K562 (cell line): Measurements from ENCODE around the gene GGT6. TPM values are rescaled to one million over a fixed set of nuclear protein-coding genes. Genes with fewer than 3 reads are reported as not detected.

Experiments
- ATAC-seq: fragments of 200-7000 bp; cut with Tn5 transposase; 3 replicates; pipeline ENCODE4 v1.9.1; 2020; ENCODE audit warnings: moderate library complexity
- BruUV-seq: library from RNA; stranded (reverse); fragments of 400-500 nt; replicated peaks from 2 replicates; lab custom pipeline; 2021; lab: Mats Ljungman, UMichigan
- CTCF ChIA-PET: fragments of 300-600 bp; formaldehyde crosslinking; extraction: SDS; loops from one replicate; lab custom pipeline; 2021; ENCODE audit warnings: low intra/inter-chr PET ratio; lab: Yijun Ruan, JAX
- POLR2A ChIA-PET: fragments of 300-600, 350-650 bp; sonication (Branson Sonifier 250); formaldehyde crosslinking; extraction: SDS; loops from one replicate; lab custom pipeline; 2021; ENCODE audit warnings: antibody characterized with exemption, inconsistent platforms; lab: Yijun Ruan, JAX
- DNase-seq, 4 experiments: peaks; one replicate each; pipeline versions ENCODE4 v3.0.0 to v3.0.0-alpha.2; 2011 to 2018; ENCODE audit warnings: low spot score in 3 of 4, mixed read lengths in 3 of 4; ENCODE audit errors: extremely low read depth in 1 of 4
- FAIRE-seq: peaks from 2 replicates; lab custom pipeline; 2011; peaks lifted over from hg19 to GRCh38; lab: Jason Lieb, UNC
- H2AFZ ChIP-seq: 2 replicates; pipeline ENCODE4 v1.6.0; 2011; ENCODE audit warnings: low read depth, low read length, control low read depth, inconsistent platforms
- H3K27ac ChIP-seq: fragments of 200-600 bp; 3 replicates; pipeline ENCODE4 v1.8.0; 2011; ENCODE audit warnings: low read depth, mild to moderate bottlenecking, control low read depth, inconsistent platforms, low read length, moderate library complexity, mixed read lengths; ENCODE audit errors: extremely low read depth
- H3K27me3 ChIP-seq, 2 experiments: fragments of 300-600 bp in 1 of 2; 2 replicates in 1 of 2; 3 replicates in 1 of 2; pipeline versions ENCODE4 v1.6.0 to v1.8.0; 2011; ENCODE audit warnings: inconsistent platforms in 2 of 2, low read length in 2 of 2, mild to moderate bottlenecking in 1 of 2, mixed read lengths in 1 of 2, moderate library complexity in 1 of 2; ENCODE audit not compliant: control insufficient read depth in 2 of 2, insufficient read depth in 2 of 2
- H3K36me3 ChIP-seq: fragments of 300-600 bp; 3 replicates; pipeline ENCODE4 v1.8.0; 2011; ENCODE audit warnings: mild to moderate bottlenecking, low read length, inconsistent platforms; ENCODE audit not compliant: control insufficient read depth, insufficient read depth
- H3K4me1 ChIP-seq, 2 experiments: fragments of 200-600 bp in 1 of 2; replicated peaks in 1 of 2; 2 replicates in 1 of 2; 3 replicates in 1 of 2; pipeline versions ENCODE4 v1.5.1 to v1.8.0; 2011; ENCODE audit warnings: inconsistent platforms in 2 of 2, low read length in 2 of 2, mild to moderate bottlenecking in 1 of 2, mixed read lengths in 1 of 2, moderate library complexity in 1 of 2; ENCODE audit not compliant: control insufficient read depth in 2 of 2, insufficient read depth in 2 of 2
- H3K4me2 ChIP-seq: 2 replicates; pipeline ENCODE4 v1.6.1; 2011; ENCODE audit warnings: low read length, control low read depth, inconsistent platforms, mixed read lengths; ENCODE audit not compliant: insufficient read depth
- H3K4me3 ChIP-seq: fragments of 200-600 bp; sonication (generic), shearing (Covaris generic); 2 replicates; pipeline ENCODE4 v1.5.1; 2016; ENCODE audit warnings: control low read depth, inconsistent platforms
- H3K79me2 ChIP-seq: fragments of 200-600 bp; 3 replicates; pipeline ENCODE4 v1.8.0; 2011; ENCODE audit warnings: low read length, inconsistent platforms; ENCODE audit not compliant: control insufficient read depth, insufficient read depth
- H3K9ac ChIP-seq, 2 experiments: 2 replicates each; pipeline versions ENCODE4 v1.6.0 to v1.6.1; 2011; ENCODE audit warnings: low read depth in 2 of 2, low read length in 2 of 2, control low read depth in 1 of 2, inconsistent platforms in 1 of 2, mild to moderate bottlenecking in 1 of 2, mixed read lengths in 1 of 2; ENCODE audit not compliant: insufficient read depth in 1 of 2
- H3K9me1 ChIP-seq: one replicate; pipeline ENCODE4 v1.6.0; 2011; ENCODE audit warnings: inconsistent platforms, mild to moderate bottlenecking, low read length, moderate library complexity; ENCODE audit not compliant: control insufficient read depth, insufficient read depth
- H3K9me3 ChIP-seq: replicated peaks from 2 replicates; pipeline ENCODE4 v1.5.1; 2011; ENCODE audit warnings: low read depth, low read length, inconsistent platforms; ENCODE audit not compliant: control insufficient read depth, insufficient read depth
- H4K20me1 ChIP-seq: replicated peaks from 2 replicates; pipeline ENCODE4 v1.6.1; 2011; ENCODE audit warnings: low read length, inconsistent platforms, mixed read lengths; ENCODE audit not compliant: control insufficient read depth, insufficient read depth
- CREB3 ChIP-seq: fragments of 450-650 bp; conservative IDR thresholded peaks from 2 replicates; pipeline ENCODE4 v1.6.1; 2016; ENCODE audit warnings: missing genetic modification characterization, low read depth, mild to moderate bottlenecking, missing compliant biosample characterization, moderate library complexity
- CREB5 ChIP-seq: fragments of 250-450 bp; sonication (Bioruptor Pico); IDR thresholded peaks from 2 replicates; pipeline ENCODE4 v1.5.0; 2020; ENCODE audit warnings: mild to moderate bottlenecking
- NR2C1 ChIP-seq, 2 experiments: fragments of 450-650 bp; IDR thresholded peaks; 2 replicates each; pipeline ENCODE4 v1.6.1; 2017; ENCODE audit warnings: mild to moderate bottlenecking in 2 of 2, antibody characterized with exemption in 1 of 2, inconsistent platforms in 1 of 2, missing compliant biosample characterization in 1 of 2, missing genetic modification characterization in 1 of 2
- PRPF4 ChIP-seq: fragments of 200-400 bp; formaldehyde crosslinking; IDR thresholded peaks from one replicate; pipeline ENCODE4 v1.6.1; 2017; ENCODE audit warnings: low read length, low read depth, mild to moderate bottlenecking; ENCODE audit not compliant: insufficient read depth, poor library complexity, severe bottlenecking
- ZBTB7A ChIP-seq: IDR thresholded peaks from 2 replicates; pipeline ENCODE4 v1.6.1; 2011; ENCODE audit warnings: low read depth, mild to moderate bottlenecking, low read length, moderate library complexity, borderline replicate concordance; ENCODE audit not compliant: control insufficient read depth
- ZNF24 ChIP-seq: fragments of 450-650 bp; IDR thresholded peaks from 2 replicates; pipeline ENCODE4 v1.6.1; 2016
- WGBS: fragments of 100-300 bp; shearing (Covaris generic); methylation state at CpG from one replicate; pipeline ENCODE4 v1.1.6; 2016; ENCODE audit warnings: low coverage, mixed read lengths; ENCODE audit not compliant: insufficient coverage; ENCODE audit errors: missing lambda C conversion rate; 5-methylcytosine and 5-hydroxymethylcytosine counted together
- in situ Hi-C: fragments of 300-500 bp; cut with MboI; formaldehyde crosslinking; loops from 4 replicates; pipeline ENCODE4 v1.15.0; 2018; ENCODE audit warnings: inconsistent platforms, mixed read lengths
- intact Hi-C: fragments of 100-400 bp; cut with micrococcal nuclease; formaldehyde crosslinking; loops from 2 replicates; pipeline ENCODE4 v1.14.2; 2022
- polyA plus RNA-seq, 8 experiments: library from polyadenylated mRNA; depleted of rRNA in 4 of 8; stranded (reverse) in 5 of 8; unstranded in 3 of 8; fragments of >200 nt; fragmentation: Nextera tagmentation in 2 of 8; fragmentation: Illumina TruSeq in 1 of 8; extraction: Ambion mirVana in 2 of 8; extraction: Trizol in 1 of 8; gene quantifications; 2 replicates each; pipeline versions ENCODE4 v1.2.1 to v1.2.3, GENCODE V29; 2011 to 2014; ENCODE audit warnings: inconsistent platforms in 1 of 8, missing spikeins in 1 of 8
- total RNA-seq, 7 experiments: library from RNA; depleted of rRNA in 6 of 7; stranded (reverse); fragments of >200 nt in 6 of 7; fragmentation: Illumina TruSeq in 2 of 7; extraction: Trizol in 2 of 7; gene quantifications; 2 replicates each; pipeline versions ENCODE4 v1.2.1 to v1.2.3, GENCODE V29; 2011 to 2021; ENCODE audit warnings: low replicate concordance in 1 of 7

The GGT6 gene
- total and polyA plus RNA-seq, 9 of the 15 experiments (the other 6 are each of a cell fraction or from before 2014, with no cell fraction given), result 0.09 TPM; not detected in 8

GRCh38 chr17:4539576-4540223 is 20.7 kb downstream of the GGT6 start:
- TF ChIP-seq ZNF24, result no peak
- TF ChIP-seq ZBTB7A, result peak; percentile 63; the same call in 1 of the 2 replicates
- TF ChIP-seq, all 486 proteins: peak for 1

GRCh38 chr17:4539025-4539424 is 21.4 kb downstream of the GGT6 start:
- Histone ChIP-seq H3K27ac (no peak overlapping the region), H2AFZ (no peak overlapping the region), H3K9me3 (no peaks in the 10 kb centered on the region), H3K9ac (no peak overlapping the region), H3K4me3 (no peak overlapping the region), H3K9me1 (no peaks in the 10 kb centered on the region), H3K36me3 (peaks cover 68% of the 10 kb centered on the region; the same call in 2 of the 3 replicates), H3K79me2 (no peaks in the 10 kb centered on the region), H4K20me1 (peaks cover 4% of the 10 kb centered on the region; the same call in 1 of the 2 replicates), H3K27me3 (no peaks in the 10 kb centered on the region), H3K4me2 (no peak overlapping the region), H3K4me1 (peaks cover 0 to 81% of the 10 kb centered on the region in 2 experiments; a peak in 3 of 5 replicates)
- BruUV-seq, result no TSS peak
- ChIA-PET POLR2A (interaction anchor here (1.0 to 1.3 kb wide), 2 partner anchors 16 to 36 kb away, joined by 3 to 5 read pairs; partner anchors contain the start of gene MYBBP1A), CTCF (no interaction called here)
- FAIRE-seq (no peak), DNase-seq (no peak), ATAC-seq (no peak)
- TF ChIP-seq CREB3 (no peak), PRPF4 (no peak), CREB5 (CRISPR knock-in tag) (no peak), NR2C1 (IDR thresholded peaks at IDR 0.05) (no peak), NR2C1 (tag; IDR thresholded peaks at IDR 0.05) (no peak)
- in situ Hi-C loops, result no loop called here
- intact Hi-C loops, result no loop called here
- 96% methylated on average over 4 of the region's 8 CpGs for whole genome bisulfite sequencing

More at GRCh38 chr17:4539576-4540223, 20.7 kb downstream of the GGT6 start:
- no peak overlapping the region for H2AFZ ChIP-seq
- H3K36me3 ChIP-seq, result peaks cover 73% of the 10 kb centered on the region; the same call in 2 of the 3 replicates
- ChIA-PET CTCF (no interaction called here), POLR2A (no interaction called here)
- H3K4me3 ChIP-seq, result no peak overlapping the region
- no peaks in the 10 kb centered on the region; the same call in 1 of the 2 replicates for H4K20me1 ChIP-seq
- no peak overlapping the region for H3K4me2 ChIP-seq
- H3K9me1 ChIP-seq, result no peaks in the 10 kb centered on the region
- no peaks in the 10 kb centered on the region for H3K79me2 ChIP-seq
- FAIRE-seq, result no peak
- no peaks in the 10 kb centered on the region for H3K27me3 ChIP-seq
- TSS peak; percentile 65 for BruUV-seq
- no peak overlapping the region for H3K9ac ChIP-seq
- H3K9me3 ChIP-seq, result no peaks in the 10 kb centered on the region
- in situ Hi-C loops (no loop called here), intact Hi-C loops (loop anchor here (5.0 kb wide), 1 partner anchor 117 kb away; no protein-coding TSS in a partner anchor)
- DNase-seq, result no peak
- no peak for ATAC-seq
- H3K27ac ChIP-seq, result no peak overlapping the region
- peaks cover 0 to 78% of the 10 kb centered on the region in 2 experiments; a peak in 3 of 5 replicates for H3K4me1 ChIP-seq
- WGBS, result 96% methylated on average over 10 of the region's 26 CpGs
